Endothelial cell of umbilical vein (primary cell): ENCODE data around the gene USH2A. TPM values are rescaled to one million over a fixed set of nuclear protein-coding genes. Genes with fewer than 3 reads are reported as not detected.

Source experiments
- BruUV-seq: library from RNA; stranded (reverse); fragments of 400-500 nt; replicated peaks from 2 replicates; lab custom pipeline; 2021; lab: Mats Ljungman, UMichigan
- CTCF ChIA-PET: fragments of 300-600, 350-600 bp; sonication (Branson Sonifier 250); formaldehyde crosslinking; loops from one replicate; lab custom pipeline; 2021; ENCODE audit warnings: antibody characterized with exemption, inconsistent platforms; lab: Charles Lee
- POLR2A ChIA-PET: fragments of 300-600, 350-600 bp; sonication (Branson Sonifier 250); formaldehyde crosslinking; loops from one replicate; lab custom pipeline; 2021; ENCODE audit warnings: antibody characterized with exemption, inconsistent platforms; lab: Charles Lee
- DNase-seq: peaks from one replicate; pipeline ENCODE4 v3.0.0-alpha.2; 2011; ENCODE audit warnings: low read depth, low spot score
- FAIRE-seq: peaks from 2 replicates; lab custom pipeline; 2011; peaks lifted over from hg19 to GRCh38; lab: Jason Lieb, UNC
- H2AFZ ChIP-seq: 2 replicates; pipeline ENCODE4 v1.6.0; 2012; ENCODE audit warnings: low read depth, low read length, control low read depth, inconsistent platforms
- H3K27ac ChIP-seq: 2 replicates; pipeline ENCODE4 v1.5.1; 2011; ENCODE audit warnings: low read depth, mild to moderate bottlenecking, control low read depth, low read length, moderate library complexity; ENCODE audit not compliant: insufficient read depth
- H3K27me3 ChIP-seq, 2 experiments: 2 replicates each; pipeline versions ENCODE4 v1.6.0 to v1.6.1; 2011; ENCODE audit warnings: low read length in 2 of 2, mixed read lengths in 1 of 2; ENCODE audit not compliant: control insufficient read depth in 2 of 2, insufficient read depth in 2 of 2
- H3K36me3 ChIP-seq, 2 experiments: 2 replicates in 1 of 2; 3 replicates in 1 of 2; pipeline ENCODE4 v1.5.1; 2011; ENCODE audit warnings: low read length in 2 of 2, mild to moderate bottlenecking in 1 of 2, moderate library complexity in 1 of 2; ENCODE audit not compliant: control insufficient read depth in 2 of 2, insufficient read depth in 2 of 2; ENCODE audit errors: extremely low read depth in 1 of 2
- H3K4me1 ChIP-seq: 3 replicates; pipeline ENCODE4 v1.5.1; 2011; ENCODE audit warnings: mild to moderate bottlenecking, low read length; ENCODE audit not compliant: control insufficient read depth, insufficient read depth; ENCODE audit errors: extremely low read depth
- H3K4me2 ChIP-seq: 2 replicates; pipeline ENCODE4 v1.6.1; 2011; ENCODE audit warnings: low read length, control low read depth, mixed read lengths; ENCODE audit not compliant: insufficient read depth
- H3K4me3 ChIP-seq, 3 experiments: fragments of 200-600 bp in 1 of 3; sonication (generic), shearing (Covaris generic) in 1 of 3; replicated peaks in 1 of 3; 2 replicates each; pipeline ENCODE4 v1.5.1; 2011 to 2016; ENCODE audit warnings: control low read depth in 3 of 3, low read length in 3 of 3, mild to moderate bottlenecking in 2 of 3, inconsistent platforms in 1 of 3, low read depth in 1 of 3, moderate library complexity in 1 of 3; ENCODE audit not compliant: insufficient read depth in 1 of 3
- H3K79me2 ChIP-seq: 2 replicates; pipeline ENCODE4 v1.6.0; 2012; ENCODE audit warnings: low read length, inconsistent platforms; ENCODE audit not compliant: control insufficient read depth, insufficient read depth
- H3K9ac ChIP-seq: replicated peaks from 2 replicates; pipeline ENCODE3; 2011; ENCODE audit warnings: low read length, control low read depth; ENCODE audit not compliant: insufficient read depth; ENCODE audit errors: extremely low read depth
- H3K9me1 ChIP-seq: replicated peaks from 3 replicates; pipeline ENCODE4 v1.6.0; 2011; ENCODE audit warnings: mild to moderate bottlenecking, low read length; ENCODE audit not compliant: control insufficient read depth, insufficient read depth; ENCODE audit errors: extremely low read depth
- H3K9me3 ChIP-seq: replicated peaks from 2 replicates; pipeline ENCODE4 v1.5.1; 2012; ENCODE audit warnings: low read length, inconsistent platforms; ENCODE audit not compliant: control insufficient read depth, insufficient read depth
- H4K20me1 ChIP-seq: replicated peaks from 2 replicates; pipeline ENCODE3; 2011; ENCODE audit warnings: mild to moderate bottlenecking, low read length; ENCODE audit not compliant: control insufficient read depth, insufficient read depth; ENCODE audit errors: extremely low read depth
- EZH2 ChIP-seq: IDR thresholded peaks from 2 replicates; pipeline ENCODE4 v1.6.1; 2012; ENCODE audit warnings: borderline replicate concordance, low read depth, mild to moderate bottlenecking, moderate library complexity, low read length, inconsistent platforms; ENCODE audit not compliant: severe bottlenecking
- FOS ChIP-seq: IDR thresholded peaks from 2 replicates; pipeline ENCODE4 v1.6.1; 2011; ENCODE audit warnings: mild to moderate bottlenecking, low read length, moderate library complexity, borderline replicate concordance; ENCODE audit not compliant: insufficient read depth
- GATA2 ChIP-seq: IDR thresholded peaks from 2 replicates; pipeline ENCODE4 v1.7.0; 2011; ENCODE audit warnings: low read depth, mild to moderate bottlenecking, moderate library complexity, mixed read lengths, low read length; ENCODE audit not compliant: insufficient read length, insufficient read depth
- JUN ChIP-seq: IDR thresholded peaks from 2 replicates; pipeline ENCODE4 v1.6.1; 2011; ENCODE audit warnings: borderline replicate concordance, low read depth; ENCODE audit not compliant: insufficient read length, insufficient read depth
- MAX ChIP-seq: IDR thresholded peaks from 2 replicates; pipeline ENCODE4 v1.6.1; 2011; ENCODE audit not compliant: insufficient read depth, insufficient read length
- MYC ChIP-seq: IDR thresholded peaks from one replicate; pipeline ENCODE4 v1.6.1; 2011; ENCODE audit warnings: mild to moderate bottlenecking, low read depth, low read length
- POLR2AphosphoS5 ChIP-seq: IDR thresholded peaks from 2 replicates; pipeline ENCODE4 v1.6.1; 2012; ENCODE audit warnings: low read depth, mild to moderate bottlenecking, control low read depth, low read length, moderate library complexity; ENCODE audit not compliant: insufficient read depth
- dilution Hi-C: fragments of 300-500 bp; cut with MboI; formaldehyde crosslinking; loops from one replicate; pipeline ENCODE4 v1.15.0; 2019; ENCODE audit warnings: low sequenced_read_pairs; ENCODE audit not compliant: extremely low pct_ligation_motif_present
- intact Hi-C: fragments of 100-400 bp; cut with micrococcal nuclease; formaldehyde crosslinking; loops from one replicate; pipeline ENCODE4 v1.10.0; 2022
- polyA plus RNA-seq, 4 experiments: library from polyadenylated mRNA; depleted of rRNA in 3 of 4; stranded (reverse) in 3 of 4; unstranded in 1 of 4; fragments of >200 nt; gene quantifications; 2 replicates each; pipeline versions ENCODE4 v1.2.1 to v1.2.3, GENCODE V29; 2011 to 2012; ENCODE audit warnings: missing spikeins in 1 of 4
- total RNA-seq: library from RNA; stranded (reverse); gene quantifications from 2 replicates; pipeline ENCODE4 v1.2.3, GENCODE V29; 2021

USH2A gene
- total and polyA plus RNA-seq, 2 donors (not counting 3 experiments of a cell fraction or from before 2014, with no cell fraction given), result not detected

- Histone ChIP-seq H3K4me3 (no peak overlapping the region), H3K36me3 (no peaks in the 10 kb centered on the region), H3K4me1 (no peaks in the 10 kb centered on the region), H3K9me1 (no peaks in the 10 kb centered on the region), H3K9me3 (peaks cover 3% of the 10 kb centered on the region), H3K79me2 (no peaks in the 10 kb centered on the region), H3K27ac (no peak overlapping the region), H3K27me3 (no peaks in the 10 kb centered on the region), H2AFZ (no peak overlapping the region), H3K9ac (no peak overlapping the region), H3K4me2 (no peak overlapping the region), H4K20me1 (no peaks in the 10 kb centered on the region)
- POLR2A ChIA-PET, result no interaction called here
- CTCF ChIA-PET, result no interaction called here
- TF ChIP-seq JUN (no peak), FOS (no peak), POLR2AphosphoS5 (no peak)
- FAIRE-seq (no peak), DNase-seq (no peak)
- dilution Hi-C loops (no loop called here), intact Hi-C loops (no loop called here)
- no TSS peak for BruUV-seq
Measured at GRCh38 chr1:216303690-216304089, 119.6 kb downstream of the USH2A start.

- no peaks in the 10 kb centered on the region for H3K27me3 ChIP-seq
- dilution Hi-C loops, result no loop called here
Measured at GRCh38 chr1:216293683-216294082, 129.6 kb downstream of the USH2A start.

More at GRCh38 chr1:216293683-216294082, 129.6 kb downstream of the USH2A start:
- intact Hi-C loops, result no loop called here
- DNase-seq, result no peak
- H3K9me3 ChIP-seq, result peaks cover 3% of the 10 kb centered on the region
- TF ChIP-seq MYC (no peak), MAX (no peak), EZH2 (no peak), GATA2 (no peak)
- no peaks in the 10 kb centered on the region for H4K20me1 ChIP-seq
- no peak overlapping the region for H3K9ac ChIP-seq
- H3K9me1 ChIP-seq, result no peaks in the 10 kb centered on the region
- no peak overlapping the region for H3K27ac ChIP-seq
- no peak overlapping the region for H2AFZ ChIP-seq
- POLR2A ChIA-PET, result no interaction called here
- BruUV-seq, result no TSS peak
- H3K4me2 ChIP-seq, result no peak overlapping the region
- no peaks in the 10 kb centered on the region for H3K36me3 ChIP-seq
- H3K4me3 ChIP-seq, result no peak overlapping the region
- H3K79me2 ChIP-seq, result no peaks in the 10 kb centered on the region
- H3K4me1 ChIP-seq, result no peaks in the 10 kb centered on the region
- CTCF ChIA-PET, result no interaction called here
- FAIRE-seq, result no peak
